GM10248 (cell line): Measurements from ENCODE around the gene SLC6A3.

Source experiments
- CTCF ChIA-PET: fragments of 300-600 bp; sonication (Branson Sonifier 250); formaldehyde crosslinking; extraction: SDS; loops from one replicate; lab custom pipeline; 2021; ENCODE audit warnings: antibody characterized with exemption; lab: Yijun Ruan, JAX
- POLR2A ChIA-PET: fragments of 350-650 bp; sonication (Branson Sonifier 250); formaldehyde crosslinking; extraction: SDS; loops from one replicate; lab custom pipeline; 2020; ENCODE audit warnings: antibody characterized with exemption; lab: Yijun Ruan, JAX
- DNase-seq: peaks from one replicate; pipeline ENCODE4 v3.0.0; 2012; ENCODE audit errors: extremely low spot score
- CTCF ChIP-seq: IDR thresholded peaks from 2 replicates; pipeline ENCODE4 v1.5.1; 2012; ENCODE audit warnings: mild to moderate bottlenecking, low read depth; ENCODE audit errors: extremely low read depth, missing control alignments, control extremely low read depth

Gene SLC6A3

GRCh38 chr5:1466631-1467265, 21.5 kb upstream of the SLC6A3 start:
- TF ChIP-seq CTCF: no peak
- DNase-seq: no peak
- ChIA-PET POLR2A (no interaction called here), CTCF (interaction anchor here (1.3 kb wide), 1 partner anchor 18 kb away, joined by 3 read pairs; no protein-coding TSS in a partner anchor)

DNA sequence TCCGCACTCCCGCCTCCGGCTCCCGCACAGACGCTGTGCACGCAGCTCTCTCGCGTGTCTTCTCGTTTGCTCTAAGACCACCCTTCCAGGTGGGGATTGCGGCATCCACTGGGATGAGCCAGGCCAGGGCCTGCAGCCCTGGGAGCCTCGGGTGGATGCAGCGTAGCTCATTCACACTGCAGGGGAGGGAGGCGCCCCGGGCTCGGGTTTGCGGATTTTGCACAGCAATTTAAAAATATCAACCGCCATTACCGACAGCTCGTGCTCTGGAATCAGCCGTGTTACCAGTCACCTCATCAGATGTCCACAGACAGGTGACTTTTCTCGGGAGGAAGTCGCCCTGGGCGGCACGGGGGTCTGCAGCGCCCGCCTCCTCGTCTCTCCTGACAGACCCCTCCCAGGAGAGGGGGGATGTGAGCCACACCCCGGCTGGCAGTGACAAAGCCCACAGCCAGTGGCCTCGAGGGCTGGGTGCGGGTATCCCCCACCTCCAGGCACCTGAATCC, 20.8 kb upstream of the SLC6A3 start:
- CTCF ChIA-PET: interaction anchor here (1.3 kb wide), 1 partner anchor 19 kb away, joined by 3 read pairs; no protein-coding TSS in a partner anchor
- no peak for DNase-seq
- POLR2A ChIA-PET: no interaction called here
- TF ChIP-seq CTCF: no peak

DNA sequence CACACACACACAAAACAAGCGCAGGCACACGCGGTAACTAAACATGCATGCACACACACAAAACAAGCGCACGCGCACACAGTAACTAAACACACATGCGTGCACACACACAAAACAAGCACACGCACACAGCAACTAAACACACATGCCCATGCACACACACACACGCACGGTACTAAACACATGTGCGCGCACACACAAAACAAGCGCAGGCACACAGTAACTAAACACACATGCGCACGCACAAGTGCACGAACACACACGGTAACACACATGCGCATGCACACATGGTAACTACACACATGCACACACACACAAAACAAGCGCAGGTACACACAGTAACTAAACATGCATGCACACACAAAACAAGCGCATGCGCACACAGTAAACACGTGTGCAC, 19.9 kb upstream of the SLC6A3 start:
- POLR2A ChIA-PET: no interaction called here
- no peak for DNase-seq
- no peak for TF ChIP-seq CTCF
- CTCF ChIA-PET: no interaction called here

- CTCF ChIA-PET: no interaction called here
- no peak for DNase-seq
- no peak for TF ChIP-seq CTCF
- POLR2A ChIA-PET: no interaction called here
Observed at GRCh38 chr5:1464511-1464910, 19.3 kb upstream of the SLC6A3 start.

GRCh38 chr5:1464096-1464446, 18.8 kb upstream of the SLC6A3 start:
- no peak for DNase-seq
- TF ChIP-seq CTCF: no peak
- POLR2A ChIA-PET: no interaction called here
- CTCF ChIA-PET: no interaction called here

DNA sequence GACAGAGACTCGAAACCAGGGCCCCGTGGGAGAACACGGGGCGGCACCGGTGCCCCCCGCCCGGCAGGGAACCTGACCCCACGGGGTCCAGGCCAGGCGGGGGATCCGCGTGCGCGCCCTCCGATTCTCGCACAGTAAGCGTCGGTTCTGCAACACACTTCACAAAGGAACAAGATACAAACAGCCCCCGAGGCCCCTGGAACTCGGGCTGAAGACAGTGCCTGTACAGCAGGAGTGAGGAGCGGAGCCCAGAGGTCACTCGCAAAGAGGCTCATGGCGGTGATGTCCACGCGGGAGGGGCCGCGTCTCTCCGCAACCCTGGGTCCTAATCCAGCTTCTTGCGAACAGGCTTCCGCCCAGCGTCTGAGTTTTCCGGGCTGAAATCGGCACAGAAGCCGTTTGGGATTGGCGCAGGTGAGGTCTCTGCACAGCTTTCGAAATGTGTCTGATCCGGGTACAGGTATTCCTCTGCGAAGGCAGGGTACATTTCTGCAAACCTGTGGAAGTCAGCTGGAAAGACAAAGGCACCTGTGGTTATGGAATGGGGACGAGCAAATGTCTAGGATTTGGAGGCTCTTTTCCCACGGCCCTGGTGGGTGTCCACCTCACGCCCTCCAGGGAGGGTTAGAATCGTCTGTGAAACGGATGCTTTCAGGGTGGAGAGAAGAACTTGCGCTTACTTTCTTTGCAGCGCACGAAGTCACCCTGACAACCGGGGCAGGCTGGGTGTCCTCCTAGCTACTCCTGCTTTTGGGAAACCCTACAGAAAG, 18.3 kb upstream of the SLC6A3 start:
- ChIA-PET POLR2A (no interaction called here), CTCF (no interaction called here)
- TF ChIP-seq CTCF: no peak
- no peak for DNase-seq
